ENCODE results near the gene PAH. TPM values are rescaled to one million over a fixed set of nuclear protein-coding genes. Genes with fewer than 3 reads are reported as not detected.

PAH gene
- total RNA-seq = not detected

- DNase-seq = no peak
Observed at GRCh38 chr12:102917026-102917787, at the start of gene PAH. Gene PAH (minus strand): TSS chr12:102917244. CDS start chr12:102917130, 114 bp downstream.

- no peak for DNase-seq
Observed at GRCh38 chr12:102966200-102966863, 49.3 kb upstream of the PAH start.

- no peak for DNase-seq
Observed at GRCh38 chr12:102965281-102966155, 48.5 kb upstream of the PAH start.

GRCh38 chr12:102964872-102965271, 47.8 kb upstream of the PAH start:
- no peak for DNase-seq

- DNase-seq = no peak
Observed at GRCh38 chr12:102963796-102964195, 46.8 kb upstream of the PAH start.

- DNase-seq = no peak
Observed at GRCh38 chr12:102962986-102963385, 45.9 kb upstream of the PAH start.

- no peak for DNase-seq
Observed at GRCh38 chr12:102962532-102962931, 45.5 kb upstream of the PAH start.

- no peak for DNase-seq
Observed at GRCh38 chr12:102961466-102961855, 44.4 kb upstream of the PAH start.

GRCh38 chr12:102960766-102961465, 43.9 kb upstream of the PAH start:
- DNase-seq = no peak

GRCh38 chr12:102959391-102959790, 42.3 kb upstream of the PAH start:
- DNase-seq = no peak

GRCh38 chr12:102958830-102959176, 41.8 kb upstream of the PAH start:
- DNase-seq = no peak

- DNase-seq = no peak
Observed at GRCh38 chr12:102958073-102958829, 41.2 kb upstream of the PAH start.

- DNase-seq = no peak
Observed at GRCh38 chr12:102957339-102958050, 40.5 kb upstream of the PAH start, which contains the start of gene ASCL1. Gene ASCL1 (plus strand): TSS chr12:102957674. CDS start chr12:102958245, 571 bp downstream.

- no peak for DNase-seq
Observed at GRCh38 chr12:102956738-102957327, 39.8 kb upstream of the PAH start.

GRCh38 chr12:102955926-102956737, 39.1 kb upstream of the PAH start:
- no peak for DNase-seq

- no peak for DNase-seq
Observed at GRCh38 chr12:102954134-102954533, 37.1 kb upstream of the PAH start.

- no peak for DNase-seq
Observed at GRCh38 chr12:102953221-102953620, 36.2 kb upstream of the PAH start.

GRCh38 chr12:102951841-102952240, 34.8 kb upstream of the PAH start:
- DNase-seq = no peak

- DNase-seq = no peak
Observed at GRCh38 chr12:102950950-102951619, 34.0 kb upstream of the PAH start.

Measured in skin of body (tissue), 2 donors.